T-helper 2 cell treated with Interferon-gamma antibody and Interleukin-4, amounts not matched to agents 100 ng/mL and 5 ng/mL, for 36 hours (primary cell): ENCODE results near the gene ZNF808. TPM values are rescaled to one million over a fixed set of nuclear protein-coding genes. Genes with fewer than 3 reads are reported as not detected.
"Not testable (repeated sequence)": the region's sequence is repeated elsewhere in the genome, so short reads cannot be mapped to it uniquely, and the experiment has no call there.

Experiments used
- intact Hi-C: fragments of 100-400 bp; cut with micrococcal nuclease; formaldehyde crosslinking; loops from one replicate; pipeline ENCODE4 v1.15.1; 2023
- total RNA-seq: library from RNA; stranded (reverse); gene quantifications from 2 replicates; pipeline ENCODE4 v1.2.3, GENCODE V29; 2022

Gene ZNF808
- total RNA-seq, 1 donor from 2014 or later = 27.2 TPM

DNA sequence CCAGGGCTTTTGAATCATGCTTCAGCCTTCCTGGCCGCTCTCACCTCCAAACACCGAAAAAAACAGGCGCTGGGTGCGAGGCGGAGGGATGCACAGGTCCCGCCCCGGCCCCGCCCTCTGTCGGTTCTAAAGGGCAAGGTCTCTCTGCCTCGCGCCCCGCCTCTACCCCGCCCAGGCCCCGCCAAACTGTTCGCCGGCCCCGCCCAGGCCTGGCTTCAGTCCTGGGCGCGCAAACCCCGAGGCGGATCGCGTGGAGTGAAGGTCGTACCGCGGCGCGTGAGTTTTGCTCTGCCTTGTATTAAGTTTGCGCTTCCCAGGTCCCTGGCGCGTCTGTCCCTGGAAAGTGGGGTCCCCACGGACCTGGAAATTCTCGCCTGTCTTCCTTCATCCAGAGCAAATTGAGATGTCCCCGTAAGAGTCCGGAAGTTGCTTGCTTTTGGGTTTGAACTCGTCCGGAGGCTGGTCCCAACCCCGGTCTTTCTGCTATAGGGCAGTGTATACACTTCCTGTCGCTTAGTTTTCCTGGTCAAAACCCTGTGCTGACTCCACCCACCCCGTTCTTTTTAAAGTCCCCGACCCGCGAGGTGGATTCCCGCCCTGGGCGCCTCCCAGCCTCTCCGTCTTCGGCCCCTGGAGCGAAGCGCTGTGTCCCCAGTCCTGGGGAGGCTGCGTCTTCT, 8.4 kb downstream of the ZNF808 start:
- intact Hi-C loops = loop anchor here (1.0 to 2.0 kb wide), 3 partner anchors 9 to 103 kb away; partner anchors contain the start of genes ZNF701, ZNF808 and ZNF83

DNA sequence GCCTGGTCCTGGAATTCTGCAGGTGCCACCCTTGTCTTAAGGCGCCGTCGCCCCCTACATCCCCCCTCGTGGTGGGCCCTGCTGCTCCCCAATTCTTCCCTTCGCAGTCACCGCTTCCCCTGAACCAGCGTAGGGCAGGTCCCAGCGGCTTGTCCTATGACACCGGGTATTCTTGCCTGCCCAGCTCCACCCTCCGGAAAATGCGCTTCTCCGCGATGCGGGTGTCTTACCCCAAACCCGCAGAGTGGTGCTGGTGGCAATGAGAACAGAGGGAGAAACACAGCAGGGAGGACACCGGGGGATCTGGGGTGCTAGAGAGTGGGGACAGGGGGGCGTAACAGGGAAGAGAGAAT, 9.0 kb downstream of the ZNF808 start:
- intact Hi-C loops = loop anchor here (1.0 kb wide), 1 partner anchor 9 kb away; the partner anchor contains the start of gene ZNF808

GRCh38 chr19:52538815-52539214, 11.3 kb downstream of the ZNF808 start:
- intact Hi-C loops = not testable (repeated sequence)

DNA sequence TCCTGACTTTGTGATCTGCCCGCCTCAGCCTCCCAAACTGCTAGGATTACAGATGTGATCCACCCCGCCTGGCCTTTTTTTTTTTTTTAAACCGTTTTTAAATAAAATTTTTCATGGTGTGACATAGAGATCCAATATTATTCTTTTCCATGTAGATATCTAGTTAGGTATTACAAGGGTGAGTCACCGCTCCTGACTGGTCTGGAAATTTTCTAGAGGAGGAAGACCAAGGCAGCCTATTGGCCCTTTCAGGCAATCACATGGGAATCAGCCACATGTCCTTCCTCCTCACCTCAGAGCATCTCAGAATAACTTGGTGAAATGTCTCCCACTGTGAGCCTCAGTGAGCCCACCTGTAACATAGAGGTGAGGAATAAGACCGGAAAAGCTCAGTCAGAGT, 13.7 kb downstream of the ZNF808 start:
- intact Hi-C loops = not testable (repeated sequence)

GRCh38 chr19:52541608-52542007, 14.1 kb downstream of the ZNF808 start:
- intact Hi-C loops = no loop called here

- intact Hi-C loops = not testable (repeated sequence)
Measured at GRCh38 chr19:52542541-52542940, 15.1 kb downstream of the ZNF808 start.

DNA sequence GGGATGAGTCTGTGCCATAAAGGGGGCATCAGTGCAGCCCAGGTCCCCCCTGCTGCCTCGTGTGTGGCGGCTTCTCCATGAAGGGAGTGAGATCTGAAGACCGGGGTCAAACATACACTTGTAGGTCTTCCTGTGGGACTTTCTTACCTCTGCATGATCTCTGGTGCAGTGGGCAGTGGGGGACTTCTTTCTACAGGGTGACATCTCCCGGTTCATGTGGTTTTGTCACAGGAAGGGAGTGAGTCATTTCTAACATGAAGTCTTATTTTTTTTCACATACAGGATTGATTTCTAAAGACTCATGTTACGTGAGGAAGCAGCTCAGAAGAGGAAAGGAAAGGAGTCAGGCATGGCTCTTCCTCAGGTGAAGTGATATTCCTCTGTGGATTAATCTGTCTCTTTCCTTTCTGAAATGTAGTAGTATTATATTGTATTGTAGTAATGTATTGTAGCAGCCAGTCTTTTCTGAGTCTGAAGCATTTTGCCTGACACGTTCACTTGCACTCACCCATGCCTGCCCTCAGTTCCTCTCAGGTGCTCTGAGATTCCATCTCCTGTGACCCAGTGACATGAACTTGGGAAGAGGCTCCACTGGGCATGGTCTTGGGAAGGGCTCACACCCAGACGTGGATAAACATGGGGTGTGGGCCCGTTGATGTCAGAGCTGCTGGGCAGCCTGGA, 15.7 kb downstream of the ZNF808 start:
- intact Hi-C loops = loop anchor here (1.0 kb wide), 1 partner anchor 27 kb away; the partner anchor contains the start of gene ZNF701

DNA sequence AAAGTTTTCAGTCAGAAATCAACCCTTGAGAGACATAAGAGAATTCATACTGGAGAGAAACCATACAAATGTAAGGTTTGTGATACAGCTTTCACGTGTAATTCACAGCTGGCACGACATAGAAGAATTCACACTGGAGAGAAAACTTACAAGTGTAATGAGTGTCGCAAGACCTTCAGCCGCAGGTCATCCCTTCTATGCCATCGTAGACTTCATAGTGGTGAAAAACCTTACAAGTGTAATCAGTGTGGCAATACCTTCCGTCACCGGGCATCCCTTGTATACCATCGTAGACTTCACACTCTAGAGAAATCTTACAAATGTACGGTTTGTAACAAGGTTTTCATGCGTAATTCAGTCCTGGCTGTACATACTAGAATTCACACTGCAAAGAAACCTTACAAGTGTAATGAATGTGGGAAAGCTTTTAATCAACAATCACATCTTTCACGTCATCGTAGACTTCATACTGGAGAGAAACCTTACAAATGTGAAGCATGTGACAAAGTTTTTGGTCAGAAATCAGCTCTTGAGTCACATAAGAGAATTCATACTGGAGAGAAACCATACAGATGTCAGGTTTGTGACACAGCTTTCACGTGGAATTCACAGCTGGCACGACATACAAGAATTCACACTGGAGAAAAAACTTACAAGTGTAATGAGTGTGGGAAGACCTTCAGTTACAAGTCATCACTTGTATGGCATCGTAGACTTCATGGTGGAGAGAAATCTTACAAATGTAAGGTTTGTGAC, 26.9 kb downstream of the ZNF808 start:
- intact Hi-C loops = no loop called here

DNA sequence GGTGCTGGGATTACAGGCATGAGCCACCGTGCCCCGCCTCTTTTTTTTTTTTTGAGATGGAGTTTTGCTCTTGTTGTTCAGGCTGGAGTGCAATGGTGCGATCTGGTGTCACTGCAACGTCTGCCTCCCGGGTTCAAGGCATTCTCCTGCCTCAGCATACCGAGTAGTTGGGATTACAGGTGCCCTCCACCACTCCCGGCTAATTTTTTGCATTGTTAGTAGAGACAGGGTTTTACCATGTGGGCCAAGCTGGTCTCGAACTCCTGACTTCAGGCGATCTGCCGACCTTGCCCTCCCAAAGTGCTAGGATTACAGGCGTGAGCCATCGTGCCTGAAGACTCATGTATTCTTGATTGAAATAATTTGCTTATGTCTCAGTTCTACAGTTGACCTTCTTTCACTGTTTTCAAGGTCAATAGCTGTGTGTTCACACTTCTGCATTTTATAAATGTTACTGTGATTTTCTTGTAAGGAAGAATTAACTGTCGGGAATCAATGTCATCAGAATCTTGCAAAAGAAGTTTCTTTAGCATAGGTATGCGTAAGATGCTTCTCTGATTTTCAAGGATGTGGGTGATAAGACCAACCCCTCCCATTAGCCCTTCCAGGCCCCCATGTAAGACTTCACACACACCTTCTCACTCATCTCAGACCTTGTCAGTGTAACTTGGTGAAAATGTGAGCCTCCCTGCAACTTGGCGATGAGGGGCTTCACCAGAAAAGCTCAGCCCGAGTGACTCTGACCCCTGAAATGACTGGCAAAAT, 29.9 kb downstream of the ZNF808 start:
- intact Hi-C loops = no loop called here

DNA sequence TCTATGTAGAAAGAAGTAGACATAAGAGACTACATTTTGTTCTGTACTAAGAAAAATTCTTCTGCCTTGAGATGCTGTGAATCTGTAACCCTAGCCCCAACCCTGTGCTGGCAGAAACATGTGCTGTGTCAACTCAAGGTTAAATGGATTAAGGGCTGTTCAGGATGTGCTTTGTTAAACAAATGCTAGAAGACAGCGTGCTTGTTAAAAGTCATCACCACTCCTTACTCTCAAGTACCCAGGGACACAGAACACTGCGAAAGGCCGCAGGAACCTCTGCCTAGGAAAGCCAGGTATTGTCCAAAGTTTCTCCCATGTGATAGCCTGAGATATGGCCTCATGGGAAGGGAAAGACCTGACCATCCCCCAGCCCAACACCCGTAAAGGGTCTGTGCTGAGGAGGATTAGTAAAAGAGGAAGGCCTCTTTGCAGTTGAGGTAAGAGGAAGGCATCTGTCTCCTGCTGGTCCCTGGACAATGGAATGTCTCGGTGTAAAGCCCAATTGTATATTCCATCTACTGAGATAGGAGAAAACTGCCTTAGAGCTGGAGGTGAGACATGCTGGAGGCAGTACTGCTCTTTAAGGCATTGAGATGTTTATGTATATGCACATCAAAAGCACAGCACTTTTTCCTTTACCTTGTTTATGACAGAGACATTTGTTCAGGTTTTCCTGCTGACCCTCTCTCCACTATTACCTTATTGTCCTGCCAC, 31.4 kb downstream of the ZNF808 start:
- intact Hi-C loops = not testable (repeated sequence)

DNA sequence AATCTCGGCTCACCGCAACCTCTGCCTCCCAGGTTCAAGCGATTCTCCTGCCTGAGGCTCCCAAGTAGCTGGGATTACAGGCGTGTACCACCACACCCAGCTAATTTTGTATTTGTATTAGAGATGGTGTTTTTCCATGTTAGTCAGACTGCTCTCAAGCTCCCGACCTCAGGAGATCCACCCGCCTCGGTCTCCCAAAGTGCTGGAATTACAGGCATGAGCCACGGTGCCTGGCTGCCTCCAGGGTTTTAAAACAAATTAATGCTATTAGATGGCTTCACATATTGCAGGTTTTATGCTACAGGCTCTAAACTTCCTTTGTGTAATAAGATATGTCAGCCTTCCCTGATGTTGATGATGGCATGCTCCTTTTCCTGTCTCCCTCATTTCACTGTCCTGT, 34.1 kb downstream of the ZNF808 start:
- intact Hi-C loops = not testable (repeated sequence)

DNA sequence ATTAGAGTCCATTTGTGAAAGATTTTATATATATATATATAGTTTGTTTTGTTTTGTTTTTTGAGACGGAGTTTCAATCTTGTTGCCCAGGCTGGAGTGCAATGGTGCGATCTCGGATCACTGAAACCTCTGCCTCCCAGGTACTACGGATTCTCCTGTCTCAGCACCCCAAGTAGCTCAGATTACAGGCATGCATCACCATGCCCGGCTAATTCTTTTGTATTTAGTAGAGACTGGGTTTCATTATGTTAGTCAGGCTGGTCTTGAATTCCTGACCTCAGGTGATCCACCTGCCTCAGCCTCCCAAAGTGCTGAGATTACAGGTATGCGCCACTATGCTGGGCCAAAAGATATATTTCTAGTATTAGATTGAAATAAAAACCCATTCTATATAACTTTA, 38.7 kb downstream of the ZNF808 start:
- intact Hi-C loops = no loop called here

DNA sequence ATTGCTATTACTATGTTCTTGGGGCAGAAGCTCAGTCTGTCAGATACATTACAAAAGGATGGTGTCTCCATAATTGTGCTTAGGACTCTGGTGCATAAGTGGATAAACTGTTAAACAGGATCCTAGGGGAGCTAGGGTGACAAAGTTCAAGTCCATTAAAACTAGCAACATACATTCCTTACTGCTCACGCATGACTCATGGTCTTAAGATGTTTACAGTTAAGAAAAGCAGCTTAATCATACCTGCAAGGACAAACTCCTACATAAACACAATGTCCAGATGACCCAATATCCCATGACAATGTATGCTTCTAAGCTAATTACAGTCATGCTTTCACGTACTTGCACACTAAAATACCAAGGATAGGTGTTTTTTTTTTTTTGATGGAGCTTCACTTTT, 39.1 kb downstream of the ZNF808 start:
- intact Hi-C loops = no loop called here

- intact Hi-C loops = no loop called here
Measured at GRCh38 chr19:52567921-52568320, 40.5 kb downstream of the ZNF808 start.

GRCh38 chr19:52569638-52569999, 42.2 kb downstream of the ZNF808 start:
- intact Hi-C loops = not testable (repeated sequence)

DNA sequence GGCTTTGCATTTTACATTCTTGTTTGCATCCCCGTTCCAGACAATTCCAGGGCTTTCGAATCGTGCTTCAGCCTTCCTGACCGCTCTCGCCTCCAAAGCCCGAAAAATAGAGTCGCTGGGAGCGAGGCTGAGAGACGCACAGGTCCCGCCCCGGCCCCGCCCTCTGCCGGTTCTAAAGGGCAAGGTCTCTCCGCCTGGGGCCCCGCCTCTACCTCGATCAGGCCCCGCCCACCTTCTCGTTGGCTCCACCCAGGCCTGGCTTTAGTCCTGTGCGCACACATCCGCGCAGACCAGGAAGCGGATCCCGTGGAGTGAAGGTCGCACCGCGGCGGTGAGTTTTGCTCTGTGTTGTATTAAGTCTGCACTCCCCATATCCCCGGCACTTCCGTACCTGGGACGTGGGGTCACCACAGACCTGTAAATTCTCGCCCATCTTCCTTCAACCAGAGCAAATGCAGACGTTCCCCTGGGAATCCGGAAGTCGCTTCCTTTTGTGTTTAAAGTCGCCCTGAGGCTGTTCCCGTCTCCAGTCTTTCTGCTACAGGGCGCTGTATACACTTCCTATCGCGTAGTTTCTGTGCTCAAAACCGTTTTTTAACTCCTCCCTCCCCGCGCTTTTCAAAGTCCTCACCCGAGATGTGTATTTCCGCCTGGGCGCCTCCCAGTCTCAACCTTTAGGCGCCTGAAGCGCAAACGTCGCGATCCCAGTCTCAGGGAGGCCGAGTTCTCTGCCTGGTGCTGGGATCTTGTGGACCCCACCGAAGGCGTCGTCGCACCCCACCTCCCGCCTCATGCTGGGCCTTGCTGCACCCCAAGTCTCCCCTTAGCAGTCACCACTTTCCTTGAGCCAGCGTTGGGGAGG, 42.8 kb downstream of the ZNF808 start, which contains the start of gene ZNF701:
ZNF701 (plus strand) TSS at position 288 of the 862 bp plus-strand sequence. CDS start 3,861 bp downstream, outside the sequence.
- intact Hi-C loops = loop anchor here (1.0 kb wide), 5 partner anchors 27 to 68 kb away; partner anchors contain the start of genes ZNF808 and ZNF83

DNA sequence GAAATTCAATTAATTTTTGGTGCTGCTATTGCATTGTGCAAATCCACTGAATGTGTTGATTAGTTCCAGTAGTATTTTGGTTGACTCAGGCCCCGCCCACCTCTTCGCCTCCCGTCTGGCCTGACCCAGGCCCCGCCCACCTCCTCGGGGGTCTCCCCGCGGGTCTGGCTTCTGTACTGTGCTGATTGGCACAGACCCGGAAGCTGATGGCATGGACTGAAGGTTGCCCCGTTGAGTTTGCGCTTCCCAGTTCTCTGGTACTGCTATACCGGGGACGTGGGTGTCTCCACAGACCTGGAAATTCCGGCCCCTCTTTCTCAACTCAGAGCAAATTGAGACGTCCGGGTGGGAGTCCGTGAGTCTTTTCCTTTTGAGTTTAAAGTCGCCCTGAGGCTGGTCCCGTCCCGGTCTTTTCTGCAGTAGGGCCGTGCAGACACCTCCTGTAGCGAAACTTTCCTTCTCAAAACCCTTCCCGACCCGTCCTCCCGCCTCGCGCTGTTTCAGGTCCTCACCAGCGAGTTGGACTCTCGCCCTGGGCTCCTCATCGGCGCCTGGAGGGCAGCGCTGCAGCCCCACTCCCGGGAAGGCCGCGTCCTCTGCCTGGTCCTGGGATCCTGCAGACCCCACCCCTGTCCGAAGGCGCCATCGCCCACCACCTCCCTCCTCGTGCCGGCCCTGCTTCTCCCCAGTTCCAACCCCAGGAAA, 57.4 kb downstream of the ZNF808 start:
- intact Hi-C loops = no loop called here

- intact Hi-C loops = no loop called here
Measured at GRCh38 chr19:52585604-52586003, 58.1 kb downstream of the ZNF808 start.

DNA sequence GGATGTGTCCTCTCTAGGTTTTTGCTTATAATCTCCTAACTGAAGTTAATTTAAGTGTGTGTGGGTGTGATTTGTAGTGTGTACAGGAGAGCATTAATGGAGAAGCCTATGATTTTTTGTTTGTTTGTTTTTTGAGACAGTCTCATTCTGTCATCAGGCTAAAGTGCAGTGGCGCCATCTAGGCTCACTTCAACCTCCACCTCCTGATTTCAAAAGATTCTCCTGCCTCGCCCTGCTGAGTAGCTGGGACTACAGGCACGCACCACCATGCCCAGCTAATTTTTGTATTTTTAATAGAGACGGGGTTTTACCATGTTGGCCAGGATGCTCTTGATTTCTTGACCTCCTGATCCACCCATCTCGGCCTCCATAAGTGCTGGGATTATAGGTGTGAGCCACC, 63.3 kb downstream of the ZNF808 start:
- intact Hi-C loops = no loop called here
